OCI-LY3 (cell line): Measurements from ENCODE around the gene TCERG1L.
"Not testable (repeated sequence)": the region's sequence is repeated elsewhere in the genome, so short reads cannot be mapped to it uniquely, and the experiment has no call there.

Experiments used
- H2AFZ ChIP-seq: fragments of 200-600, 300-600 bp; shearing (Covaris generic); 2 replicates; pipeline ENCODE4 v1.6.0; 2014; ENCODE audit warnings: antibody characterized with exemption, low read depth, low read length
- H3K27ac ChIP-seq: fragments of 200-600, 300-600 bp; sonication (generic); 2 replicates; pipeline ENCODE4 v1.5.1; 2014; ENCODE audit warnings: mild to moderate bottlenecking, low read length, moderate library complexity, mixed read lengths
- H3K27me3 ChIP-seq: fragments of 200-600, 300-600 bp; sonication (generic); 2 replicates; pipeline ENCODE4 v1.6.1; 2014; ENCODE audit warnings: low read depth, low read length, mixed read lengths
- H3K36me3 ChIP-seq: fragments of 200-600, 300-600 bp; sonication (generic); replicated peaks from 2 replicates; pipeline ENCODE3; 2014; ENCODE audit warnings: low read depth, low read length, mixed read lengths
- H3K4me1 ChIP-seq: fragments of 300-600, 200-600 bp; sonication (generic); 2 replicates; pipeline ENCODE4 v1.6.1; 2014; ENCODE audit warnings: low read length, mixed read lengths
- H3K4me2 ChIP-seq: fragments of 200-600, 300-600 bp; sonication (generic); 2 replicates; pipeline ENCODE4 v1.6.1; 2014; ENCODE audit warnings: low read length, mixed read lengths
- H3K4me3 ChIP-seq: fragments of 300-600, 200-600 bp; sonication (generic); 2 replicates; pipeline ENCODE4 v1.5.1; 2014; ENCODE audit warnings: antibody characterized with exemption, mild to moderate bottlenecking, low read length, moderate library complexity
- H3K79me2 ChIP-seq: fragments of 300-600, 200-600 bp; shearing (Covaris generic); 2 replicates; pipeline ENCODE4 v1.6.1; 2014; ENCODE audit warnings: mild to moderate bottlenecking, low read length, mixed read lengths
- H3K9ac ChIP-seq: fragments of 300-600, 200-600 bp; shearing (Covaris generic); 2 replicates; pipeline ENCODE4 v1.6.0; 2014; ENCODE audit warnings: mild to moderate bottlenecking, low read length, moderate library complexity
- H3K9me3 ChIP-seq: fragments of 200-600, 300-600 bp; shearing (Covaris generic); 2 replicates; pipeline ENCODE4 v1.6.1; 2014; ENCODE audit warnings: low read length, mixed read lengths; ENCODE audit not compliant: insufficient read depth
- H4K20me1 ChIP-seq: fragments of 200-600, 300-600 bp; sonication (generic); 2 replicates; pipeline ENCODE4 v1.6.1; 2016; ENCODE audit warnings: low read length, mixed read lengths; ENCODE audit not compliant: insufficient read depth
- CTCF ChIP-seq: fragments of 200-600, 300-600 bp; sonication (generic); IDR thresholded peaks from 2 replicates; pipeline ENCODE4 v1.5.1; 2014; ENCODE audit warnings: antibody characterized with exemption, low read length, low read depth
- EZH2phosphoT487 ChIP-seq: fragments of 200-600 bp; shearing (Covaris generic); IDR thresholded peaks from 2 replicates; pipeline ENCODE4 v1.6.1; 2018; ENCODE audit warnings: antibody characterized with exemption, mixed run types, low read depth

Gene TCERG1L

GRCh38 chr10:131238669-131239280 lies 72.7 kb downstream of the TCERG1L start:
- Histone ChIP-seq H3K36me3 (no peaks in the 10 kb centered on the region), H3K9ac (no peak overlapping the region), H3K79me2 (no peaks in the 10 kb centered on the region), H3K4me3 (no peak overlapping the region), H3K9me3 (no peaks in the 10 kb centered on the region), H4K20me1 (no peaks in the 10 kb centered on the region), H3K4me2 (no peak overlapping the region), H2AFZ (no peak overlapping the region), H3K27me3 (no peaks in the 10 kb centered on the region), H3K27ac (no peak overlapping the region), H3K4me1 (no peaks in the 10 kb centered on the region)
- no peak for TF ChIP-seq CTCF
- no peak for TF ChIP-seq EZH2phosphoT487

GRCh38 chr10:131237991-131238651 lies 73.4 kb downstream of the TCERG1L start:
- Histone ChIP-seq H3K4me2 (no peak overlapping the region), H4K20me1 (no peaks in the 10 kb centered on the region), H3K4me1 (no peaks in the 10 kb centered on the region), H3K27ac (no peak overlapping the region), H3K9me3 (no peaks in the 10 kb centered on the region), H3K36me3 (no peaks in the 10 kb centered on the region), H2AFZ (no peak overlapping the region), H3K79me2 (no peaks in the 10 kb centered on the region), H3K27me3 (no peaks in the 10 kb centered on the region), H3K9ac (no peak overlapping the region), H3K4me3 (no peak overlapping the region)
- TF ChIP-seq EZH2phosphoT487, result no peak
- TF ChIP-seq CTCF, result no peak

GRCh38 chr10:131234606-131235005 lies 76.9 kb downstream of the TCERG1L start:
- not testable (repeated sequence) for H3K9ac ChIP-seq, H4K20me1 ChIP-seq, H3K27me3 ChIP-seq, H3K79me2 ChIP-seq, H3K4me1 ChIP-seq, H3K4me3 ChIP-seq, H2AFZ ChIP-seq, H3K9me3 ChIP-seq, H3K27ac ChIP-seq, H3K4me2 ChIP-seq, H3K36me3 ChIP-seq

- Histone ChIP-seq H4K20me1 (no peaks in the 10 kb centered on the region), H3K9me3 (no peaks in the 10 kb centered on the region), H3K79me2 (no peaks in the 10 kb centered on the region), H3K27me3 (no peaks in the 10 kb centered on the region), H2AFZ (no peak overlapping the region), H3K27ac (no peak overlapping the region), H3K36me3 (no peaks in the 10 kb centered on the region), H3K4me2 (no peak overlapping the region), H3K4me3 (no peak overlapping the region), H3K9ac (no peak overlapping the region), H3K4me1 (no peaks in the 10 kb centered on the region)
- no peak for TF ChIP-seq EZH2phosphoT487
- TF ChIP-seq CTCF, result no peak
These were observed 77.8 kb downstream of the TCERG1L start for GRCh38 chr10:131233611-131234258.
